Femur (tissue), 1 donor: ENCODE results near the gene HSD11B1.
A peak's percentile ranks its signal among the peaks of the same experiment; 100 is the strongest.

Experiments
- DNase-seq: peaks from one replicate; pipeline ENCODE4 v3.0.0-alpha.2; 2017

The HSD11B1 gene

GRCh38 chr1:209756615-209757445, 52.2 kb downstream of the HSD11B1 start:
- peak; percentile 40 for DNase-seq

DNA sequence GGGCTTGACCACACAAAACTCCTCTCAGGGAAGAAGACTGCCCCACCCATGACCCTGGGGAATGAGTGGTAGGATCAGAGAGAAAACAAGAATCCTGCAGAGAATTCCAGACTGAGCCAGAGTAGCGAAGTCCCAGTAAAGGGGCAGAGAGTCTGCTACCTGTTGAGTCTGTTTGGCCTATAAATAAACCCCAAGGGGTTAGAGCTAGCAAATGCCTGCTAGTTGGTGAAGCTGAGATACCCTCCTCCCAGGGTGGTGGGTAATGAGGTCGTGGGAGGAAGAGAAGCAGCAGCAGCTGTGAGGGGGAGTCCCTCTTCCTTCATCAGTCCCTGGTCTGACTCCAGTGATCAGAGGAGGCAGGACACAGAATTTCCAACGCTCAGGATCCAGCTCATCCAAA, 53.8 kb downstream of the HSD11B1 start:
- DNase-seq = no peak

DNA sequence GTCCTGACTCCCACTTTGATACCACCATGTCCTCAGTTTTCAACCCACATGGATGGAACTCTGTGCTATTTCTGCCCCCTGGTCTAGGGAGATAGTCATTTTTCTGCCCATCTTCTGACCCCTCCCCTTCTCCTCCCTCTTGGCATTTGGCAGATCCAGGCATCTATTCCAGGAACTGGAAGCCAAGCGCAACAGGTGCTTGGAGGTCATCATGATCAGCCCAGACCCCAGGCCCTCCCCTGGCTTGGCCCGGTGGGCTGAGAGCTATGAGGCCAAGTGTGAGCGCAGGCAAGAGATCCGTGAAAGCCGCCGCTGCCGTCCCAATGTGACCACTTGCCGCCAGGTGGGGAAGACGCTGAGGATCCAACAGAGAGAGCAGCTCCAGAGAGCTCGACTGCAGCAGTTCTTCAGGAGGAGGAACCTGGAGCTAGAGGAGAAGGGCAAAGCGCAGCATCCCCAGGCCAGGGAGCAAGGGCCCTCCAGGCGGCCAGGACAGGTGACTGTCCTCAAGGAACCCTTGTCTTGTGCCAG, 55.2 kb downstream of the HSD11B1 start:
- DNase-seq = no peak

GRCh38 chr1:209761011-209761635, 56.5 kb downstream of the HSD11B1 start:
- no peak for DNase-seq

DNA sequence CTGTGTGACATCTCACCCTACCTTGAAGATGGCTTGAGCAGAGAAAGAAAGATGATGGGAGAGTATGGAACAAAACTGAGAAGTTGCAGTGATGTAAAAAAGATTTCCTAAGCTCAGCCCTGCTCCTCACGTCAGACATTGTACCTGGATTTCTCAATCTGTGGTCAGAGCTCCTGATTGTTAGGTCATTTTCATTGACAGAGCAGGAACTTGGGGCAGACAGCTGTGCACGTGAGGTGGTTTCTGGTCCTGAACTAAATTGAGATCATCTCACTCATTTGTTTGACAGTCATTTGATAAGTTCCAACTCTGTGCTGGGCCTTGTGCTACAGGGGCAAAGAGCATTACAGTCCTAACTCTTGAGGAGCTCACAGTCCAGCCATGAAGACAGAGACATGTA, 61.4 kb downstream of the HSD11B1 start:
- DNase-seq = no peak

DNA sequence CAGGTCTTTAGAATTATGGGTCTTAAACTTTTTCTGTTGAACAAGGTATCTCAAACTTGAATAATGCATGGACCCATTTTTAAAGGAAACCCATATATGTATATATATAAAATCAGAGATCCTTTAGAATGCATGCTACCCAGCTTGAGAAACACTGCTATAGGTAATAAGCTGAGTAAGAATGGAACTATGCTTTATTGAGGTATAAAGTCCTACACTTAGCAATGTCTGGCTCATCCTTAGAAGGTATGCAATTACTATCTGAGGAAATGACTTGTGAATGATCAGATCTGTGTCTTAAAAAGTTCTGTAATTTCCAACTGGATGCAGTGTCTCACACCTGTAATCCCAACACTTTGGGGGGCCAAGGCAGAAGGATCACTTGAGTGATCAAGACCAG, 62.5 kb downstream of the HSD11B1 start:
- DNase-seq = no peak

DNA sequence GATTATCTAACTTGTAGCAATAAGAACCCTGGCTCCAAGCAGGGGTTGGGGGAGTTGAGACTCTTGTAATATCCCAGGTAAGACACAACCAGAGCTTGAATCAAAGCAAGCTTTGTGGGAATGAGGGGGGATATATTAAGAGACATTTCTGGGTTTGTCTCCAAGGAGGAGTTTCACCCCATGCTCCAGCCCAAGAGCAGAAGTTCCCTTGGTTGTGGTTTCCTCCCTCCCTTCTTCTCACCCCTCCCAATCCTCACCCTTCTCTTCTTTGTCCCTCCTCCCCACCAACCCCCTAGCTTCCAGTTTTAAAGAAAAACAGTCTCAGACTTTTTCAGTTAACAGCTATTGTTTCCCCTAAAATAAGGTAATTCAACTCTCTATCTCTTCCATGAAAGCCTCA, 63.1 kb downstream of the HSD11B1 start:
- no peak for DNase-seq

DNA sequence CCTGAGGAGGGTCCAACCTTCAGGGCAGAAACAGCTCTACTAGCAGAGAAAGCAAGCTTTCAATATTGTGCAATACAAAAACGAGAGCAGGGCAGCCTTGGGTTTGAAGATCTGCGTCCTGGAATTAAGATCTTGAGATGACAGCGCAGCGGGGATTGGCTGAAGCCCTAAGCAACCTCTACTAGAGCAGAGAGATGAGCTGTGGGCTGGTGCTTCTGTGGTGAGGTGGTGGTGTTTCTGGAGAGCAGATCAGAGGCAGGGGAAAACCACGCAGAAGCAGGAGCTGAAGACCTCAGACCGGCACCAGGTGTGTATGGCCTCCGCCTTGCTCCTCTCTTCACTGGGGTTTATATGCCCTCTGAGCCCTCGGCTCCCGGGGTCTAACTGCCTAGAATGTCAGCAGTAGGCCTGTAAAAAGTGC, 63.7 kb downstream of the HSD11B1 start:
- DNase-seq = no peak

DNA sequence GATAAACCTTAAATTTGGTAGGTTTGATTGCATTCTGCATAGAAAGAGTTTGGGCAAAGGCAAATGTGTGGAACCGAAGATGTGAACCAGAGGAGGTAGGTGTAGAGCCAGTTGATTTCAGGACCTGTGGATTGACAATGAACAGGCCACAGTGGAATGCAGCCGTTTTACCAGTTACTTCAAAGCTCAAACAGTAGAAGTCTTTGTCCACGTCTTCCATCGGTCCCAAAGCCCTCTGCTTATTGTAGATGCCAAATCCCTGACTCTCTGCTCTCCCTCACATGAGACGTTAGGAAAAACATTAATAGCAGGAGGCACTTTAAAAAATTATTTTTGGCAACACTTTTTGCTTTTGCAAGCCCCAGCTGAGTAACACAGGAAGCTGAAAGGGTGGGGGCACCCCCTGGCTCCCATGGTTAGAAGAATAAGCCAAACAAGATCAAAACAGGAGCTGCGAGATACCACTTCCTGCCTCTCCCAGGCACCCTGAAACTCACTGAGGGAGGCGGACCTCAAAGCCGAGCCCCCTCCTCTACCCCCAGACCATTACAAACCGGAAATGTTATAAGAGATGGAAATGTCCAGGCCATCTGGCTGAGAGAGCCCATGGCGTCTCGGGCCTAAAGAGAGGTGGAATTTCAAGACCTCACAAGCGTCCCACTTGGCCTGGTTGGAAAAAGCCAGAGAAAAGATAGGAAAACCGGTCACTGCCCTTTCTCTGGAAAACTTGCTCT, 64.7 kb downstream of the HSD11B1 start:
- DNase-seq = peak; percentile 65

DNA sequence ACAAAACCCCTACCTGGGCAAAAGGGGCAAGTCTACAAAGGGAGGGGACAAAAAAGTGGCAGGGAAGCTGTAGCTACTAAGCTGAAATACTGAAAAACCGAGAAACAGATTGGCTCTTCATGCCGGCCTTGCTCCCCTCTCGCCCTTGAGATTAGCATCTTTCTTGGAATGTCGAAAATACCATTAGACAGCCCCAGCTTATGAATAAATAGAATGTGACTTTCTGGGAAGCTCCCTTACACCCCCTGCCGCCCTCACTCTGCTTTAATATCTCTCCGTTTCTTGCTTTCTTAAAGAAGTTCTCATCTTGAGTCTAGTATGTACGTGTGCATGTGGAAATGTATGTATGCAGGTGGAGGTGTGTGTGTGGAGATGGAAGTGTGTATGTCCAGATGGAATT, 65.3 kb downstream of the HSD11B1 start:
- no peak for DNase-seq

DNA sequence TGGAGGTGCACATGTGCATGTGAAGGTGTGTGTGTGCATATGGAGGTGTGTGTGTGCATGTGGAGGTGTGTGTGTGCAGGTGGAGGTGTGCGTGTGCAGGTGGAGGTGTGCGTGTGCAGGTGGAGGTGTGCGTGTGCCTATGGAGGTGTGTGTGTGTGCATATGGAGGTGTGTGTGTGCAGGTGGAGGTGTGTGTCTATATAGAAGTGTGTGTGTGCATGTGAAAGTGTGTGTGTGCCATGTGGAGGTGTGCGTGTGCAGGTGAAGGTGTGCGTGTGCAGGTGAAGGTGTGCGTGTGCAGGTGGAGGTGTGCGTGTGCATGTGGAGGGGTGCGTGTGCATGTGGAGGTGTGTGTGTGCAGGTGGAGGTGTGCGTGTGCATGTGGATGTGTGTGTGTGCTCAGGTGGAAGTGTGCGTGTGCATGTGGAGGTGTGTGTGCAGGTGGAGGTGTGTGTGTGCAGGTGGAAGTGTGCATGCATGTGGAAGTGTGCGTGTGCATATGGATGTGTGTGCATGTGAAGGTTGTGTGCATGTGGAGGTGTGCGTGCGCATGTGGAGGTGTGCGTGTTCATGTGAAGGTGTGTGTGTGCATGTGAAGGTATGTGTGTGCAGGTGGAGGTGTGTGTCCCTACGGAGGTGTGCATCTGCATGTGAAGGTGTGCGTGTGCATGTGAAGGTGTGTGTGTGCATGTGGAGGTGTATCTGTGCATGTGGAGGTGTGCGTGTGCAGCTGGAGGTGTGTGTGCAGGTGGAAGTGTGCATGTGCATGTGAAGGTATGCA, 66.2 kb downstream of the HSD11B1 start:
- no peak for DNase-seq

DNA sequence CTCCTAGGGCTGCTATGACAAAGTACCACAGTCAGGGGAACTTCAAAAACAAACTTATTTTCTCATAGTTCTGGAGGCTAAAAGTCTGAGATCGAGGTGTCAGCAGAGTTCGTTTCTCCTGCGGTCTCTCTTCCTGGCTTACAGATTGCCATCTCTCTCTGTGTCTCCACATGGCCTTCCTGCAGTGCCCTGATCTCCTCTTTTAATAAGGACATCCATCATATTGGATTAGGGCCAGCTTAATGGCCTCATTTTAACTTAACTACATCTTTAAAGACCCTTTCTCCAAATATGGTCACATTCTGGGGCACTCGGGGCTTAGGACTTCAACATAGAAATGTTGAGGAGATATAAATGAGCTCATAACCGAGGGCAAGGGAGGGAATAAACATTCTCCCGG, 67.5 kb downstream of the HSD11B1 start:
- no peak for DNase-seq

DNA sequence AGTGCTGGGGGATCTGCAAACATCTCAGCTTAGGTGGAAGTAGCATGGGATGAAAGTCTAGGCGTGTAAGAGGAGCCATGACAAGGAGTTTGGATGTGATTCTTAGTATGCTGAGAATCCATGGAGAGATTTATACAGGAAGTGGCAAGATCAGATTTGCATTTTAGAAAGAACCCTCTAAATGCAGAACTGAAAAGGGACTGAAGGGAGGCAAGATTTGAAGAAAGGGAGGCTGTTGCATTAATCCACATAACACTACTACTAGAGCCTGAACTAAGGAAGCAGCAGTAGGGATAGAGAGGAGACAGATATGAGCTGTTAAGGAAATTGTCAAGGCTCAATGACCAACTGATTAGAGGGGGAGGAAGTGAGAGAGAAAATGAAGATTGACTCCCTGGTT, 69.9 kb downstream of the HSD11B1 start:
- DNase-seq = no peak

GRCh38 chr1:209775678-209776077, 71.0 kb downstream of the HSD11B1 start:
- no peak for DNase-seq

- DNase-seq = no peak
These were observed 72.9 kb downstream of the HSD11B1 start for GRCh38 chr1:209777587-209777986.

GRCh38 chr1:209778102-209778501, 73.5 kb downstream of the HSD11B1 start:
- DNase-seq = no peak

DNA sequence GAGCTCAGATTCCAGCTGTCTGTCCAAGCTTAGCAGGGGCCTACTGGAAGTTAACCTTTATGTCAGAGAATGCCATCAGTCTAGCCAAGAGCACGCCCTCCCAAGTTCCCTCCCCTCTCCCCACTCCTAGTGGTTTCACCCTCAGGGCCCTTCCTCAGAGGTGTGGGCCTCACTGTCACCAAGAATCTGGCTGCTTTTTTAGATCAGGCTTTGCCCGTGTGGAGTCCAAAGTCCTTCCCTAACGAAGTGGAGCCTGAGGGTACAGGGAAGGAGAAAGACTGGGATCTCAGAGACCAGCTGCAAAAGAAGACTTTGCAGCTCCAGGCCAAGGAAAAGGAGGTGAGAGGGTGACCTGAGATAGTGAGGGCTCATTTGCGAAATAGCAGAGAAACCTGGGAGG, 75.6 kb downstream of the HSD11B1 start:
- DNase-seq = no peak

DNA sequence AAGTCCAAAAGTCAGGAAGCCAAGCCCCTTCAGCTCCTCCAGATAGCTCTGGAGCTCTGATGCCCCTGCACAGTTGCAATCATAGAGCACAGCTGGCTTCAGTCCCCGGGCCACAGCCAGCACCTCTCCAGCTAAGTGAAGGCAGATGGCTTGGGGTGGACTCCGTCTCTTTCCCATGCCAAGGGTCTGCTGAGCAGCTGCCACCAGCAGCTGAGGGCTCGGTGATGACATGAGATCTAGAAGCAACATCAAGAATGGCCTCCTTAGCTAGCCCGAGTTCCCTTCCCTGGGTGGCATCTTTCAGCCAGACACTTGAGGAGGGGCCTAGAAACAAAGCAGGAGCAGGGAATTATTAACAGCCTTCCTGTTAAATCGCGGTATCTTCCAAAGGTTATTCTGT, 78.7 kb downstream of the HSD11B1 start:
- peak; percentile 56 for DNase-seq
